ENCODE data around the gene SCFD1.
"Not testable (repeated sequence)": the region's sequence is repeated elsewhere in the genome, so short reads cannot be mapped to it uniquely, and the experiment has no call there.

SCFD1 gene

GRCh38 chr14:30680776-30681175, 58.7 kb downstream of the SCFD1 start:
- DNase-seq = not testable (repeated sequence)

- DNase-seq = no peak
Measured at GRCh38 chr14:30681752-30682355, 59.7 kb downstream of the SCFD1 start.

- peak; percentile 20 for DNase-seq
Measured at GRCh38 chr14:30690487-30691355, 68.6 kb downstream of the SCFD1 start.

GRCh38 chr14:30691751-30692398, 69.8 kb downstream of the SCFD1 start:
- no peak for DNase-seq

GRCh38 chr14:30692669-30693068, 70.5 kb downstream of the SCFD1 start:
- no peak for DNase-seq

- no peak for DNase-seq
Measured at GRCh38 chr14:30698463-30698862, 76.3 kb downstream of the SCFD1 start.

- DNase-seq = no peak
Measured at GRCh38 chr14:30706704-30707103, 84.6 kb downstream of the SCFD1 start.

- no peak for DNase-seq
Measured at GRCh38 chr14:30708157-30708556, 86.0 kb downstream of the SCFD1 start.

GRCh38 chr14:30709201-30709600, 87.1 kb downstream of the SCFD1 start:
- no peak for DNase-seq

- DNase-seq = no peak
Measured at GRCh38 chr14:30710876-30711275, 88.8 kb downstream of the SCFD1 start.

- no peak for DNase-seq
Measured at GRCh38 chr14:30719137-30719536, 97.0 kb downstream of the SCFD1 start.

- no peak for DNase-seq
Measured at GRCh38 chr14:30725763-30726162, 103.6 kb downstream of the SCFD1 start.

GRCh38 chr14:30728471-30728870, 106.4 kb downstream of the SCFD1 start:
- no peak for DNase-seq

GRCh38 chr14:30737916-30738315, 115.8 kb downstream of the SCFD1 start:
- DNase-seq = no peak

GRCh38 chr14:30738978-30739377, 116.9 kb downstream of the SCFD1 start:
- no peak for DNase-seq

- no peak for DNase-seq
Measured at GRCh38 chr14:30748343-30748742, 126.2 kb downstream of the SCFD1 start.

GRCh38 chr14:30751646-30752416, 129.7 kb downstream of the SCFD1 start:
- peak; percentile 17 for DNase-seq

- DNase-seq = no peak
Measured at GRCh38 chr14:30753452-30753851, 131.3 kb downstream of the SCFD1 start.

GRCh38 chr14:30754778-30755177, 132.7 kb downstream of the SCFD1 start:
- no peak for DNase-seq

GRCh38 chr14:30756594-30756993, 134.5 kb downstream of the SCFD1 start:
- no peak for DNase-seq

GRCh38 chr14:30757082-30757481, 135.0 kb downstream of the SCFD1 start:
- no peak for DNase-seq

- no peak for DNase-seq
Measured at GRCh38 chr14:30759172-30760125, 137.3 kb downstream of the SCFD1 start.

Data from activated CD4-positive, alpha-beta T cell treated with anti-CD3 and anti-CD28 coated beads for 48 hours (primary cell).